Colonic mucosa (tissue), 4 donors: Measurements from ENCODE around the gene CRKL. TPM values are rescaled to one million over a fixed set of nuclear protein-coding genes. Genes with fewer than 3 reads are reported as not detected.

Experiments used
- DNase-seq: peaks from one replicate; pipeline ENCODE4 v3.0.0-alpha.2; 2020
- H3K27ac ChIP-seq: fragments of 200-600 bp; one replicate; pipeline ENCODE4 v1.8.0; 2021
- H3K27me3 ChIP-seq: fragments of 200-600 bp; one replicate; pipeline ENCODE4 v1.8.0; 2021
- H3K36me3 ChIP-seq: fragments of 200-600 bp; one replicate; pipeline ENCODE4 v1.8.0; 2021
- H3K4me1 ChIP-seq: fragments of 200-600 bp; one replicate; pipeline ENCODE4 v1.8.0; 2021; ENCODE audit warnings: mild to moderate bottlenecking
- H3K4me3 ChIP-seq: fragments of 200-600 bp; one replicate; pipeline ENCODE4 v1.8.0; 2021
- H3K9ac ChIP-seq, 2 donors: one replicate each; pipeline ENCODE4 v1.7.0; 2013; ENCODE audit warnings: control low read depth in 2 of 2, low read depth in 2 of 2, low read length in 2 of 2
- H3K9me3 ChIP-seq: fragments of 200-600 bp; one replicate; pipeline ENCODE4 v1.8.0; 2021
- CTCF ChIP-seq: fragments of 200-600 bp; IDR thresholded peaks from one replicate; pipeline ENCODE4 v1.8.0; 2022; ENCODE audit warnings: antibody characterized with exemption, mild to moderate bottlenecking
- intact Hi-C: fragments of 100-400 bp; cut with DNase I; formaldehyde crosslinking; loops from one replicate; pipeline ENCODE4 v1.14.1; 2022
- total RNA-seq, 2 donors: library from RNA; stranded (reverse); fragmentation: NEBNext Ultra II Directional in 1 of 2; extraction: Animal tissue kit (Norgen Biotek cat#: 25700) in 1 of 2; gene quantifications; one replicate each; pipeline ENCODE4 v1.2.1, GENCODE V29; 2021
- donor health status: healthy.
- donor health status: DM: no; HTN: no; CAD: no.
- donor health status: DM: no; HTN: no; CAD: no.

CRKL gene
- total RNA-seq, 2 donors from 2014 or later: 63.6 to 82.5 TPM

GRCh38 chr22:20988573-20989322 lies 71.5 kb downstream of the CRKL start:
- TF ChIP-seq CTCF: no peak
- no peak for DNase-seq
- Histone ChIP-seq H3K9ac (no peak overlapping the region), H3K27ac (no peak overlapping the region), H3K4me3 (no peak overlapping the region), H3K27me3 (no peaks in the 10 kb centered on the region), H3K9me3 (no peaks in the 10 kb centered on the region), H3K36me3 (no peaks in the 10 kb centered on the region), H3K4me1 (no peaks in the 10 kb centered on the region)
- intact Hi-C loops: no loop called here

GRCh38 chr22:20989323-20990138 lies 72.3 kb downstream of the CRKL start:
- no peaks in the 10 kb centered on the region for H3K4me1 ChIP-seq
- intact Hi-C loops: no loop called here
- H3K27me3 ChIP-seq: no peaks in the 10 kb centered on the region
- H3K4me3 ChIP-seq: no peak overlapping the region
- H3K9me3 ChIP-seq: no peaks in the 10 kb centered on the region
- no peaks in the 10 kb centered on the region for H3K36me3 ChIP-seq
- DNase-seq: no peak
- H3K9ac ChIP-seq: no peak overlapping the region
- H3K27ac ChIP-seq: no peak overlapping the region
- TF ChIP-seq CTCF: no peak

GRCh38 chr22:20990184-20991180 lies 73.3 kb downstream of the CRKL start:
- DNase-seq: no peak
- no peaks in the 10 kb centered on the region for H3K9me3 ChIP-seq
- no peak overlapping the region for H3K9ac ChIP-seq
- H3K27me3 ChIP-seq: no peaks in the 10 kb centered on the region
- no peaks in the 10 kb centered on the region for H3K4me1 ChIP-seq
- H3K4me3 ChIP-seq: no peak overlapping the region
- intact Hi-C loops: no loop called here
- no peak for TF ChIP-seq CTCF
- no peak overlapping the region for H3K27ac ChIP-seq
- H3K36me3 ChIP-seq: no peaks in the 10 kb centered on the region

- H3K27ac ChIP-seq: no peak overlapping the region
- H3K27me3 ChIP-seq: no peaks in the 10 kb centered on the region
- intact Hi-C loops: no loop called here
- H3K9ac ChIP-seq: no peak overlapping the region
- no peak overlapping the region for H3K4me3 ChIP-seq
- no peak for TF ChIP-seq CTCF
- H3K9me3 ChIP-seq: no peaks in the 10 kb centered on the region
- no peak for DNase-seq
- H3K4me1 ChIP-seq: no peaks in the 10 kb centered on the region
- H3K36me3 ChIP-seq: no peaks in the 10 kb centered on the region
These were observed 74.2 kb downstream of the CRKL start for GRCh38 chr22:20991252-20992055.
